Endothelial cell of umbilical vein (primary cell): Measurements from ENCODE around the gene NTRK2. TPM values are rescaled to one million over a fixed set of nuclear protein-coding genes. Genes with fewer than 3 reads are reported as not detected.

Experiments used
- BruUV-seq: library from RNA; stranded (reverse); fragments of 400-500 nt; replicated peaks from 2 replicates; lab custom pipeline; 2021; lab: Mats Ljungman, UMichigan
- CTCF ChIA-PET: fragments of 300-600, 350-600 bp; sonication (Branson Sonifier 250); formaldehyde crosslinking; loops from one replicate; lab custom pipeline; 2021; ENCODE audit warnings: antibody characterized with exemption, inconsistent platforms; lab: Charles Lee
- POLR2A ChIA-PET: fragments of 300-600, 350-600 bp; sonication (Branson Sonifier 250); formaldehyde crosslinking; loops from one replicate; lab custom pipeline; 2021; ENCODE audit warnings: antibody characterized with exemption, inconsistent platforms; lab: Charles Lee
- DNase-seq: peaks from one replicate; pipeline ENCODE4 v3.0.0-alpha.2; 2011; ENCODE audit warnings: low read depth, low spot score
- FAIRE-seq: peaks from 2 replicates; lab custom pipeline; 2011; peaks lifted over from hg19 to GRCh38; lab: Jason Lieb, UNC
- H2AFZ ChIP-seq: 2 replicates; pipeline ENCODE4 v1.6.0; 2012; ENCODE audit warnings: low read depth, low read length, control low read depth, inconsistent platforms
- H3K27ac ChIP-seq: 2 replicates; pipeline ENCODE4 v1.5.1; 2011; ENCODE audit warnings: low read depth, mild to moderate bottlenecking, control low read depth, low read length, moderate library complexity; ENCODE audit not compliant: insufficient read depth
- H3K27me3 ChIP-seq, 2 experiments: 2 replicates each; pipeline versions ENCODE4 v1.6.0 to v1.6.1; 2011; ENCODE audit warnings: low read length in 2 of 2, mixed read lengths in 1 of 2; ENCODE audit not compliant: control insufficient read depth in 2 of 2, insufficient read depth in 2 of 2
- H3K36me3 ChIP-seq, 2 experiments: 2 replicates in 1 of 2; 3 replicates in 1 of 2; pipeline ENCODE4 v1.5.1; 2011; ENCODE audit warnings: low read length in 2 of 2, mild to moderate bottlenecking in 1 of 2, moderate library complexity in 1 of 2; ENCODE audit not compliant: control insufficient read depth in 2 of 2, insufficient read depth in 2 of 2; ENCODE audit errors: extremely low read depth in 1 of 2
- H3K4me1 ChIP-seq: 3 replicates; pipeline ENCODE4 v1.5.1; 2011; ENCODE audit warnings: mild to moderate bottlenecking, low read length; ENCODE audit not compliant: control insufficient read depth, insufficient read depth; ENCODE audit errors: extremely low read depth
- H3K4me2 ChIP-seq: 2 replicates; pipeline ENCODE4 v1.6.1; 2011; ENCODE audit warnings: low read length, control low read depth, mixed read lengths; ENCODE audit not compliant: insufficient read depth
- H3K4me3 ChIP-seq, 3 experiments: fragments of 200-600 bp in 1 of 3; sonication (generic), shearing (Covaris generic) in 1 of 3; replicated peaks in 1 of 3; 2 replicates each; pipeline ENCODE4 v1.5.1; 2011 to 2016; ENCODE audit warnings: control low read depth in 3 of 3, low read length in 3 of 3, mild to moderate bottlenecking in 2 of 3, inconsistent platforms in 1 of 3, low read depth in 1 of 3, moderate library complexity in 1 of 3; ENCODE audit not compliant: insufficient read depth in 1 of 3
- H3K79me2 ChIP-seq: 2 replicates; pipeline ENCODE4 v1.6.0; 2012; ENCODE audit warnings: low read length, inconsistent platforms; ENCODE audit not compliant: control insufficient read depth, insufficient read depth
- H3K9ac ChIP-seq: replicated peaks from 2 replicates; pipeline ENCODE3; 2011; ENCODE audit warnings: low read length, control low read depth; ENCODE audit not compliant: insufficient read depth; ENCODE audit errors: extremely low read depth
- H3K9me1 ChIP-seq: replicated peaks from 3 replicates; pipeline ENCODE4 v1.6.0; 2011; ENCODE audit warnings: mild to moderate bottlenecking, low read length; ENCODE audit not compliant: control insufficient read depth, insufficient read depth; ENCODE audit errors: extremely low read depth
- H3K9me3 ChIP-seq: replicated peaks from 2 replicates; pipeline ENCODE4 v1.5.1; 2012; ENCODE audit warnings: low read length, inconsistent platforms; ENCODE audit not compliant: control insufficient read depth, insufficient read depth
- H4K20me1 ChIP-seq: replicated peaks from 2 replicates; pipeline ENCODE3; 2011; ENCODE audit warnings: mild to moderate bottlenecking, low read length; ENCODE audit not compliant: control insufficient read depth, insufficient read depth; ENCODE audit errors: extremely low read depth
- EZH2 ChIP-seq: IDR thresholded peaks from 2 replicates; pipeline ENCODE4 v1.6.1; 2012; ENCODE audit warnings: borderline replicate concordance, low read depth, mild to moderate bottlenecking, moderate library complexity, low read length, inconsistent platforms; ENCODE audit not compliant: severe bottlenecking
- FOS ChIP-seq: IDR thresholded peaks from 2 replicates; pipeline ENCODE4 v1.6.1; 2011; ENCODE audit warnings: mild to moderate bottlenecking, low read length, moderate library complexity, borderline replicate concordance; ENCODE audit not compliant: insufficient read depth
- GATA2 ChIP-seq: IDR thresholded peaks from 2 replicates; pipeline ENCODE4 v1.7.0; 2011; ENCODE audit warnings: low read depth, mild to moderate bottlenecking, moderate library complexity, mixed read lengths, low read length; ENCODE audit not compliant: insufficient read length, insufficient read depth
- JUN ChIP-seq: IDR thresholded peaks from 2 replicates; pipeline ENCODE4 v1.6.1; 2011; ENCODE audit warnings: borderline replicate concordance, low read depth; ENCODE audit not compliant: insufficient read length, insufficient read depth
- MYC ChIP-seq: IDR thresholded peaks from one replicate; pipeline ENCODE4 v1.6.1; 2011; ENCODE audit warnings: mild to moderate bottlenecking, low read depth, low read length
- POLR2A ChIP-seq: IDR thresholded peaks from 2 replicates; pipeline ENCODE4 v1.6.1; 2012; ENCODE audit warnings: low read depth, mild to moderate bottlenecking, control low read depth, low read length
- POLR2AphosphoS5 ChIP-seq: IDR thresholded peaks from 2 replicates; pipeline ENCODE4 v1.6.1; 2012; ENCODE audit warnings: low read depth, mild to moderate bottlenecking, control low read depth, low read length, moderate library complexity; ENCODE audit not compliant: insufficient read depth
- dilution Hi-C: fragments of 300-500 bp; cut with MboI; formaldehyde crosslinking; loops from one replicate; pipeline ENCODE4 v1.15.0; 2019; ENCODE audit warnings: low sequenced_read_pairs; ENCODE audit not compliant: extremely low pct_ligation_motif_present
- intact Hi-C: fragments of 100-400 bp; cut with micrococcal nuclease; formaldehyde crosslinking; loops from one replicate; pipeline ENCODE4 v1.10.0; 2022
- polyA plus RNA-seq, 4 experiments: library from polyadenylated mRNA; depleted of rRNA in 3 of 4; stranded (reverse) in 3 of 4; unstranded in 1 of 4; fragments of >200 nt; gene quantifications; 2 replicates each; pipeline versions ENCODE4 v1.2.1 to v1.2.3, GENCODE V29; 2011 to 2012; ENCODE audit warnings: missing spikeins in 1 of 4
- total RNA-seq: library from RNA; stranded (reverse); gene quantifications from 2 replicates; pipeline ENCODE4 v1.2.3, GENCODE V29; 2021
- TF ChIP-seq, protein P1 (sequence below), 2 donors: IDR thresholded peaks; 1 replicate in 1 of 2; 2 replicates in 1 of 2; pipeline ENCODE4 v1.5.1; 2011; ENCODE audit warnings: low read length in 2 of 2, mild to moderate bottlenecking in 2 of 2, moderate library complexity in 2 of 2, control low read depth in 1 of 2, inconsistent platforms in 1 of 2, low read depth in 1 of 2; ENCODE audit not compliant: insufficient read depth in 1 of 2; ENCODE audit errors: extremely low read depth in 1 of 2
- TF ChIP-seq, protein P2 (sequence below): IDR thresholded peaks from 2 replicates; pipeline ENCODE4 v1.6.1; 2011; ENCODE audit not compliant: insufficient read depth, insufficient read length

The NTRK2 gene
- total and polyA plus RNA-seq, 2 donors (not counting 3 experiments of a cell fraction or from before 2014, with no cell fraction given) = 0.01 to 0.13 TPM

DNA sequence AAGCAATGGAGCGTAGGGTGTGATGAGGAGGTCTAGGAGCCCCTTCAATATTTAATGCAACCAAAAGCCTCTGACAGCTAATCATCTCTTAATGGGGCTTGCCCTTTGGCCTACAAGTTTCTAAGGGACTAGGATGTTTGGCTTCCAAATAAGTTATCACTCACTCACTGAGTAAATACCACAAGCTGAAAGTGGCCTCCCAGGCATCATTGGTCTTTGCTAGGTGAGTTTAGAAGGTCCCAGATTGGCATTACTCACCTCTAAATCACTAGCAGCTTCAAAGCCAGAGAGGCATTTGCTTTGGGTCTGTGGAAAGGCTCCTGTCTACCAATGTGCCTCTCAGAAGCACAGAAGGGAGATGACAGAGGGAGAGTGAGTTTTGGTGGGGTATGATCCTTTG is 344.2 kb downstream of the NTRK2 start:
- BruUV-seq = no TSS peak
- no peak overlapping the region for H3K4me2 ChIP-seq
- DNase-seq = no peak
- H3K9me1 ChIP-seq = no peaks in the 10 kb centered on the region
- no peak overlapping the region for H3K27ac ChIP-seq
- dilution Hi-C loops (no loop called here), intact Hi-C loops (no loop called here)
- CTCF ChIA-PET = interaction anchor here (0.6 to 1.3 kb wide), 2 partner anchors 16 to 735 kb away, joined by 3 read pairs; no protein-coding TSS in a partner anchor
- H2AFZ ChIP-seq = no peak overlapping the region
- H3K36me3 ChIP-seq = no peaks in the 10 kb centered on the region
- TF ChIP-seq GATA2 = no peak
- TF ChIP-seq POLR2AphosphoS5 = no peak
- TF ChIP-seq POLR2A = no peak
- TF ChIP-seq, protein P1, sequence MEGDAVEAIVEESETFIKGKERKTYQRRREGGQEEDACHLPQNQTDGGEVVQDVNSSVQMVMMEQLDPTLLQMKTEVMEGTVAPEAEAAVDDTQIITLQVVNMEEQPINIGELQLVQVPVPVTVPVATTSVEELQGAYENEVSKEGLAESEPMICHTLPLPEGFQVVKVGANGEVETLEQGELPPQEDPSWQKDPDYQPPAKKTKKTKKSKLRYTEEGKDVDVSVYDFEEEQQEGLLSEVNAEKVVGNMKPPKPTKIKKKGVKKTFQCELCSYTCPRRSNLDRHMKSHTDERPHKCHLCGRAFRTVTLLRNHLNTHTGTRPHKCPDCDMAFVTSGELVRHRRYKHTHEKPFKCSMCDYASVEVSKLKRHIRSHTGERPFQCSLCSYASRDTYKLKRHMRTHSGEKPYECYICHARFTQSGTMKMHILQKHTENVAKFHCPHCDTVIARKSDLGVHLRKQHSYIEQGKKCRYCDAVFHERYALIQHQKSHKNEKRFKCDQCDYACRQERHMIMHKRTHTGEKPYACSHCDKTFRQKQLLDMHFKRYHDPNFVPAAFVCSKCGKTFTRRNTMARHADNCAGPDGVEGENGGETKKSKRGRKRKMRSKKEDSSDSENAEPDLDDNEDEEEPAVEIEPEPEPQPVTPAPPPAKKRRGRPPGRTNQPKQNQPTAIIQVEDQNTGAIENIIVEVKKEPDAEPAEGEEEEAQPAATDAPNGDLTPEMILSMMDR (IDR thresholded peaks at IDR 0.05; ENCODE audit: extremely low read depth in 1 of 2, insufficient read depth in 1 of 2, low read depth in 1 of 2, low read length in 2 of 2) = no peak
- no peak for TF ChIP-seq JUN
- TF ChIP-seq EZH2 = no peak
- no peak for TF ChIP-seq MYC
- no peak for TF ChIP-seq FOS
- TF ChIP-seq, protein P2, sequence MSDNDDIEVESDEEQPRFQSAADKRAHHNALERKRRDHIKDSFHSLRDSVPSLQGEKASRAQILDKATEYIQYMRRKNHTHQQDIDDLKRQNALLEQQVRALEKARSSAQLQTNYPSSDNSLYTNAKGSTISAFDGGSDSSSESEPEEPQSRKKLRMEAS = no peak
- no peak overlapping the region for H3K4me3 ChIP-seq
- no peak overlapping the region for H3K9ac ChIP-seq
- H4K20me1 ChIP-seq = no peaks in the 10 kb centered on the region
- H3K4me1 ChIP-seq = no peaks in the 10 kb centered on the region
- no peak for FAIRE-seq
- H3K9me3 ChIP-seq = no peaks in the 10 kb centered on the region
- POLR2A ChIA-PET = no interaction called here
- no peaks in the 10 kb centered on the region for H3K27me3 ChIP-seq
- no peaks in the 10 kb centered on the region for H3K79me2 ChIP-seq
